ENCODE measurements around the gene SART3. TPM values are rescaled to one million over a fixed set of nuclear protein-coding genes. Genes with fewer than 3 reads are reported as not detected.

The SART3 gene
- total and polyA plus RNA-seq, 4 donors = 5.9 to 37.1 (median 23.5) TPM

DNA sequence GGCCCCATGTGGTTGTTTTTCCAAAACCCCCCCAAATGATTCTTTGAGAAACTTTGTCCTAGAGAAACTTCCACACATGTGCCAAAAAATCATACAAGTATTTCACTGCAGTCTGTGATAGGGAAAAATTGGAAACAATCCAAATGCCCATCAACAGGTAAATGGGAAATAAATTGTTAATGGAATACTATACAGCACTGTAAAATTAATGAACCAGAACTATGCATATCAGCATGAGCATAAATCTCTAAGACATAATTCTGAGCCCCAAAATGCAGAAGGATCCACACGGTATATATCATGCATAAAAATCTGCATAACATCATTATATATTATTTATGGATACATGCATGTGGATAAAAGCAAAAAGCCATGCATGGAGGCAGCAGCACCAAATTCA lies 51.2 kb downstream of the SART3 start:
- peaks cover 0 to 3% (median 0%) of the 10 kb centered on the region in 4 donors for H3K9me3 ChIP-seq (ENCODE audit: control insufficient read depth in 4 of 4, low read length in 3 of 4)
- no peaks in the 10 kb centered on the region for H3K36me3 ChIP-seq (ENCODE audit: control insufficient read depth in 4 of 4, insufficient read depth in 3 of 4, low read depth in 1 of 4, low read length in 3 of 4)
- no peak overlapping the region for H3K27ac ChIP-seq (ENCODE audit: low read depth in 1 of 2, low read length in 2 of 2)
- 81% methylated on average over 1 of the region's 1 CpG for WGBS
- H3K4me3 ChIP-seq (ENCODE audit: low read depth in 1 of 3, low read length in 3 of 3) = no peak overlapping the region
- TF ChIP-seq, protein P1, sequence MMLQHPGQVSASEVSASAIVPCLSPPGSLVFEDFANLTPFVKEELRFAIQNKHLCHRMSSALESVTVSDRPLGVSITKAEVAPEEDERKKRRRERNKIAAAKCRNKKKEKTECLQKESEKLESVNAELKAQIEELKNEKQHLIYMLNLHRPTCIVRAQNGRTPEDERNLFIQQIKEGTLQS (IDR thresholded peaks at IDR 0.05) = no peak
- TF ChIP-seq NR2F2 (IDR thresholded peaks at IDR 0.05) = no peak
- no peak for TF ChIP-seq FOXA2 (IDR thresholded peaks at IDR 0.05)
- no peak for TF ChIP-seq SP1 (IDR thresholded peaks at IDR 0.05)
- TF ChIP-seq YY1 (IDR thresholded peaks at IDR 0.05) = no peak
- TF ChIP-seq RXRA (IDR thresholded peaks at IDR 0.05) = no peak
- TF ChIP-seq GABPA (IDR thresholded peaks at IDR 0.05 in 1 of 2, conservative IDR thresholded peaks at IDR 0.05 in 1 of 2) = no peak
- no peak for TF ChIP-seq HNF4G (IDR thresholded peaks at IDR 0.05)
- no peak for TF ChIP-seq TAF1 (conservative IDR thresholded peaks at IDR 0.05)
- peaks cover 0 to 3% (median 0%) of the 10 kb centered on the region in 4 donors for H3K27me3 ChIP-seq (ENCODE audit: control insufficient read depth in 4 of 4, insufficient read depth in 4 of 4, low read length in 3 of 4)
- H3K4me1 ChIP-seq (ENCODE audit: control insufficient read depth in 4 of 4, insufficient read depth in 4 of 4, low read length in 3 of 4) = peaks cover 0 to 8% (median under 1%) of the 10 kb centered on the region in 4 donors
- H3K9ac ChIP-seq (ENCODE audit: low read depth in 1 of 2, low read length in 2 of 2) = no peak overlapping the region
- DNase-seq (ENCODE audit: low spot score) = no peak

DNA sequence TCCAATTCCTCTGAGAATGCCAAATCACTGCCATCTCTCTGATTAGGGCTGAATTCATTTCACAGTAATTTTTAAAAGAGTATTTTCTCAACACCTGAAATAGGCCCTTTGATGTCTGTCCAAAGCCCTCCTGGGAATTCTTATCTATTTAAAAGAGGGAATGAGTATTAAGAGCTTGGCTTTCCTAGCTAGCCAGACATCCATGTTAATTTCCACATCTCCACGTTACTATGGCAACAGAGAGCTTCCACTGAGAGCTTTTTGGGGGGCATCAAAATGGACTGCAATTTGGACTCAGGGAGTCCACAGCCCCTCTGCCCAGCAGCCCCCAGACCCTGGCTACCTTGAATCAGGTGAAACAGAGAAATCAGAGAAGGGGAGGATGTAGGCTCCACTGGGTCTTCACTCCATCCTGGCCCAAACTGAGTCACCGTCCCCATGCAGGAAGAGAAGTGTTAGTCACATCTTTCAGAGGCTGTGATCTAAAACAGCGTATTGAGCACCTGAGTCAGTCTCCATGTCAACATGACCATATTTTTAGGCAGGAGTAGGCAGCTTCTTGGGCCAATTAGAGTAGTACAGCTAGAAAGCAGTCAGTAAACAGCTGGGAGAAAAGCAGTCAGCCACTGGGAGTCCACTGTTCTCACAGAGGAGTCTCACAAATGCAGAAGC lies 52.9 kb downstream of the SART3 start:
- TF ChIP-seq RXRA (IDR thresholded peaks at IDR 0.05) (no peak), JUND (IDR thresholded peaks at IDR 0.05) (no peak), RAD21 (IDR thresholded peaks at IDR 0.05) (no peak), HNF4G (IDR thresholded peaks at IDR 0.05) (no peak), YY1 (IDR thresholded peaks at IDR 0.05) (no peak), GABPA (IDR thresholded peaks at IDR 0.05 in 1 of 2, conservative IDR thresholded peaks at IDR 0.05 in 1 of 2) (no peak), SP1 (IDR thresholded peaks at IDR 0.05) (no peak)
- TF ChIP-seq, protein P1 (IDR thresholded peaks at IDR 0.05) = no peak
- TF ChIP-seq, protein P2, sequence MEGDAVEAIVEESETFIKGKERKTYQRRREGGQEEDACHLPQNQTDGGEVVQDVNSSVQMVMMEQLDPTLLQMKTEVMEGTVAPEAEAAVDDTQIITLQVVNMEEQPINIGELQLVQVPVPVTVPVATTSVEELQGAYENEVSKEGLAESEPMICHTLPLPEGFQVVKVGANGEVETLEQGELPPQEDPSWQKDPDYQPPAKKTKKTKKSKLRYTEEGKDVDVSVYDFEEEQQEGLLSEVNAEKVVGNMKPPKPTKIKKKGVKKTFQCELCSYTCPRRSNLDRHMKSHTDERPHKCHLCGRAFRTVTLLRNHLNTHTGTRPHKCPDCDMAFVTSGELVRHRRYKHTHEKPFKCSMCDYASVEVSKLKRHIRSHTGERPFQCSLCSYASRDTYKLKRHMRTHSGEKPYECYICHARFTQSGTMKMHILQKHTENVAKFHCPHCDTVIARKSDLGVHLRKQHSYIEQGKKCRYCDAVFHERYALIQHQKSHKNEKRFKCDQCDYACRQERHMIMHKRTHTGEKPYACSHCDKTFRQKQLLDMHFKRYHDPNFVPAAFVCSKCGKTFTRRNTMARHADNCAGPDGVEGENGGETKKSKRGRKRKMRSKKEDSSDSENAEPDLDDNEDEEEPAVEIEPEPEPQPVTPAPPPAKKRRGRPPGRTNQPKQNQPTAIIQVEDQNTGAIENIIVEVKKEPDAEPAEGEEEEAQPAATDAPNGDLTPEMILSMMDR (IDR thresholded peaks at IDR 0.05; ENCODE audit: low read depth, low read length, missing input control) = no peak
- TF ChIP-seq, protein P3, sequence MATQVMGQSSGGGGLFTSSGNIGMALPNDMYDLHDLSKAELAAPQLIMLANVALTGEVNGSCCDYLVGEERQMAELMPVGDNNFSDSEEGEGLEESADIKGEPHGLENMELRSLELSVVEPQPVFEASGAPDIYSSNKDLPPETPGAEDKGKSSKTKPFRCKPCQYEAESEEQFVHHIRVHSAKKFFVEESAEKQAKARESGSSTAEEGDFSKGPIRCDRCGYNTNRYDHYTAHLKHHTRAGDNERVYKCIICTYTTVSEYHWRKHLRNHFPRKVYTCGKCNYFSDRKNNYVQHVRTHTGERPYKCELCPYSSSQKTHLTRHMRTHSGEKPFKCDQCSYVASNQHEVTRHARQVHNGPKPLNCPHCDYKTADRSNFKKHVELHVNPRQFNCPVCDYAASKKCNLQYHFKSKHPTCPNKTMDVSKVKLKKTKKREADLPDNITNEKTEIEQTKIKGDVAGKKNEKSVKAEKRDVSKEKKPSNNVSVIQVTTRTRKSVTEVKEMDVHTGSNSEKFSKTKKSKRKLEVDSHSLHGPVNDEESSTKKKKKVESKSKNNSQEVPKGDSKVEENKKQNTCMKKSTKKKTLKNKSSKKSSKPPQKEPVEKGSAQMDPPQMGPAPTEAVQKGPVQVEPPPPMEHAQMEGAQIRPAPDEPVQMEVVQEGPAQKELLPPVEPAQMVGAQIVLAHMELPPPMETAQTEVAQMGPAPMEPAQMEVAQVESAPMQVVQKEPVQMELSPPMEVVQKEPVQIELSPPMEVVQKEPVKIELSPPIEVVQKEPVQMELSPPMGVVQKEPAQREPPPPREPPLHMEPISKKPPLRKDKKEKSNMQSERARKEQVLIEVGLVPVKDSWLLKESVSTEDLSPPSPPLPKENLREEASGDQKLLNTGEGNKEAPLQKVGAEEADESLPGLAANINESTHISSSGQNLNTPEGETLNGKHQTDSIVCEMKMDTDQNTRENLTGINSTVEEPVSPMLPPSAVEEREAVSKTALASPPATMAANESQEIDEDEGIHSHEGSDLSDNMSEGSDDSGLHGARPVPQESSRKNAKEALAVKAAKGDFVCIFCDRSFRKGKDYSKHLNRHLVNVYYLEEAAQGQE (IDR thresholded peaks at IDR 0.05) = no peak
- Histone ChIP-seq H3K27me3 (ENCODE audit: control insufficient read depth in 4 of 4, insufficient read depth in 4 of 4, low read length in 3 of 4) (peaks cover 0 to 5% (median 0%) of the 10 kb centered on the region in 4 donors), H3K4me3 (ENCODE audit: low read depth in 1 of 3, low read length in 3 of 3) (no peak overlapping the region), H3K9me3 (ENCODE audit: control insufficient read depth in 4 of 4, low read length in 3 of 4) (peaks cover under 1 to 9% (median 2%) of the 10 kb centered on the region in 4 donors), H3K9ac (ENCODE audit: low read depth in 1 of 2, low read length in 2 of 2) (no peak overlapping the region), H3K27ac (ENCODE audit: low read depth in 1 of 2, low read length in 2 of 2) (no peak overlapping the region), H3K36me3 (ENCODE audit: control insufficient read depth in 4 of 4, insufficient read depth in 3 of 4, low read depth in 1 of 4, low read length in 3 of 4) (no peaks in the 10 kb centered on the region), H3K4me1 (ENCODE audit: control insufficient read depth in 4 of 4, insufficient read depth in 4 of 4, low read length in 3 of 4) (peaks cover 0 to 3% (median 0%) of the 10 kb centered on the region in 4 donors)
- 58% methylated on average over 3 of the region's 3 CpGs for WGBS
- DNase-seq (ENCODE audit: low spot score) = no peak

Data from liver (tissue), 9 donors.